Subcutaneous abdominal adipose tissue (tissue), 5 donors: ENCODE data around the gene CLSTN2.

Experiments
- H3K27ac ChIP-seq: one replicate; pipeline ENCODE4 v1.7.0; 2013; ENCODE audit warnings: low read depth, mild to moderate bottlenecking, inconsistent platforms, low read length, moderate library complexity
- H3K27me3 ChIP-seq, 5 donors: one replicate each; pipeline ENCODE4 v1.7.0; 2013; ENCODE audit warnings: low read length in 5 of 5, inconsistent platforms in 1 of 5; ENCODE audit not compliant: control insufficient read depth in 5 of 5, insufficient read depth in 4 of 5
- H3K36me3 ChIP-seq, 5 donors: one replicate each; pipeline ENCODE4 v1.7.0; 2013; ENCODE audit warnings: low read length in 5 of 5; ENCODE audit not compliant: control insufficient read depth in 5 of 5, insufficient read depth in 5 of 5
- H3K4me1 ChIP-seq, 5 donors: one replicate each; pipeline ENCODE4 v1.7.0; 2013; ENCODE audit warnings: low read length in 5 of 5, mild to moderate bottlenecking in 3 of 5, moderate library complexity in 1 of 5; ENCODE audit not compliant: control insufficient read depth in 5 of 5, insufficient read depth in 5 of 5
- H3K4me3 ChIP-seq, 5 donors: one replicate each; pipeline ENCODE4 v1.7.0; 2013; ENCODE audit warnings: low read length in 5 of 5, low read depth in 1 of 5
- H3K9ac ChIP-seq, 5 donors: one replicate each; pipeline ENCODE4 v1.7.0; 2013; ENCODE audit warnings: low read length in 5 of 5, mild to moderate bottlenecking in 4 of 5, moderate library complexity in 3 of 5
- H3K9me3 ChIP-seq, 5 donors: one replicate each; pipeline ENCODE4 v1.7.0; 2013; ENCODE audit warnings: low read length in 5 of 5; ENCODE audit not compliant: control insufficient read depth in 5 of 5
- donor health status: healthy.
- donor health status: healthy.
- donor health status: healthy.
- donor health status: healthy.
- donor health status: healthy.

CLSTN2 gene

DNA sequence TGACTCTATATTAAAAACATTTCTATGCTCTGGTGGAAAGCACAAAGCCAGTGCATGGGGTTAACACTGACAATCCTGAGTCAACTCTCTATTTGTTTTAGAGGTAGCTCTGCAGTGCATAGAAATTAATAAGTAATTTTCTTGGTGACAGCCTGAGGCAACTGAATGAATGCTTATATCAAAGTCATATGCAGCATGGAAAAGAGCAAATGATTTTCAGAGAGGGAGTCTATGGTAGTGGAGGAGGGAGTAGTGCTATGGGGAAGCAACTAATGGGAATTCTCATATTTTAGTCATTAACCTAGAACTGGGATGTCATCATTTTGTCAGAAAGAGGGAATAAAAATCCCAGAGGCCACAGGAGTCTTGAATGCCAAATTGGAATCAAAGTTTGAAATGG is 99.1 kb downstream of the CLSTN2 start:
- no peaks in the 10 kb centered on the region for H3K27me3 ChIP-seq
- no peak overlapping the region for H3K27ac ChIP-seq
- H3K36me3 ChIP-seq: no peaks in the 10 kb centered on the region
- H3K4me3 ChIP-seq: no peak overlapping the region
- no peaks in the 10 kb centered on the region for H3K4me1 ChIP-seq
- H3K9me3 ChIP-seq: no peaks in the 10 kb centered on the region
- H3K9ac ChIP-seq: no peak overlapping the region

- Histone ChIP-seq H3K27ac (no peak overlapping the region), H3K4me3 (no peak overlapping the region), H3K4me1 (no peaks in the 10 kb centered on the region), H3K9ac (no peak overlapping the region), H3K9me3 (no peaks in the 10 kb centered on the region), H3K27me3 (no peaks in the 10 kb centered on the region), H3K36me3 (no peaks in the 10 kb centered on the region)
Measured at GRCh38 chr3:140035871-140036270, 100.9 kb downstream of the CLSTN2 start.

DNA sequence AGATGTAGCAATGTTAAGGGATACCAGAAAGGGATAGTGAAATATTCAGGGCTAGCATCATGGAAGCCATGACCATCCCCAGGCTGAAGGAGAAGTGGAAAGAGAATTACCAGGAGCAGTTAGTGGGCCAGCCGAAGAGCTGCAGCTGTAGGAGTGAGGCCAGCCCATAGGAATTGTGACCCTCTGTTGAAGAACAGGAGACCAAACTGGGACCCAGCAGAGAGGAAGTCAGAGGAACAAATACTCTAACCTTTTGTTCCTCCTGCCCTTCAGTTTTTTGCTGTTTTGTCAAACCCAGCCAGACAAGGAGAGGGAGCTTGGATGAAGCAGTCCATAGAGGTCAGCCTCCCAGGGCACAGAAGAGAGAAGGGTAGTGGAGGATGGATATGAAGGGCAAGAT is 115.4 kb downstream of the CLSTN2 start:
- Histone ChIP-seq H3K4me3 (no peak overlapping the region), H3K9me3 (no peaks in the 10 kb centered on the region), H3K4me1 (no peaks in the 10 kb centered on the region), H3K36me3 (peaks cover 0 to 2% (median 0%) of the 10 kb centered on the region in 5 donors), H3K27me3 (no peaks in the 10 kb centered on the region), H3K27ac (no peak overlapping the region), H3K9ac (no peak overlapping the region)

- Histone ChIP-seq H3K4me1 (no peaks in the 10 kb centered on the region), H3K27me3 (no peaks in the 10 kb centered on the region), H3K36me3 (peaks cover 0 to 3% (median 0%) of the 10 kb centered on the region in 5 donors), H3K27ac (no peak overlapping the region), H3K9ac (no peak overlapping the region), H3K9me3 (no peaks in the 10 kb centered on the region), H3K4me3 (no peak overlapping the region)
Measured at GRCh38 chr3:140051019-140051957, 116.3 kb downstream of the CLSTN2 start.

GRCh38 chr3:140052771-140053702 is 118.1 kb downstream of the CLSTN2 start:
- H3K36me3 ChIP-seq: peaks cover 0 to 3% (median 0%) of the 10 kb centered on the region in 5 donors
- no peak overlapping the region for H3K27ac ChIP-seq
- H3K9me3 ChIP-seq: no peaks in the 10 kb centered on the region
- no peaks in the 10 kb centered on the region for H3K27me3 ChIP-seq
- no peaks in the 10 kb centered on the region for H3K4me1 ChIP-seq
- no peak overlapping the region for H3K4me3 ChIP-seq
- no peak overlapping the region for H3K9ac ChIP-seq

- no peaks in the 10 kb centered on the region for H3K4me1 ChIP-seq
- H3K9ac ChIP-seq: no peak overlapping the region
- H3K9me3 ChIP-seq: no peaks in the 10 kb centered on the region
- no peaks in the 10 kb centered on the region for H3K27me3 ChIP-seq
- peaks cover 0 to 3% (median 0%) of the 10 kb centered on the region in 5 donors for H3K36me3 ChIP-seq
- no peak overlapping the region for H3K27ac ChIP-seq
- no peak overlapping the region for H3K4me3 ChIP-seq
Measured at GRCh38 chr3:140053794-140054193, 118.8 kb downstream of the CLSTN2 start.

DNA sequence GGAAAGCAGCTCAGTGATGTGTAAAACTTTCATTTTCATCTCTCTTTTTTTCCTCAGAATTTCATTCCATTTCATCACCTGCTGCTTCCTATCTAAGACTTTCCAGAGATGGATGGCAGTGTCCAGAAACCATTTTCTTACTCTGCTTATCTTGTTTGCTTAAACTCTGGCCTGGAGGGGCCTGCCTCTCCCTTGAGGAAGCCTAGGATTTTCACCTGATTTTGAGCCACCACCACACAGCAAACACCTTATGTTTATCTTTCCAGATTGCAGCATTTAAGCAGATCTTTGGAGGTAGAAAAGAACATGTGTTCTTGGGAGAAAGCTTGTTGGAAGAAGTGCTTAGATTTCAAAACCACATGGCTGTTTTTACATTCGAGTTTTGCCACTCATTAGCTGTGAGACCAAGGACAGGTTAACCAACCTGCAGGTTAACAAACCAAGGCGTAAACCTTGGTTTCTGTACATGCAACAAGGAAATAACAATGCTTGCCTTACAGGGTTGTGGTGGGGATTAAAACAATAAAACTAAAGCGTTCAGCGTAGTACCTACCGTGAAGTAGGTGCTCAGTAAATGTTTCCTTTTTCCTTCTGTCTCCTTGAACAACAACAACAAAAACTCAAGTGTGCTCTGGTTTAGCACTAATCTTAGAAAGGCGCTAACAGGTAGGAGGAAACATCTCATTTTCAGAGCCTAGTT is 120.3 kb downstream of the CLSTN2 start:
- no peaks in the 10 kb centered on the region for H3K9me3 ChIP-seq
- H3K4me3 ChIP-seq: no peak overlapping the region
- H3K27ac ChIP-seq: no peak overlapping the region
- no peak overlapping the region for H3K9ac ChIP-seq
- H3K36me3 ChIP-seq: peaks cover 0 to 3% (median 0%) of the 10 kb centered on the region in 5 donors
- H3K27me3 ChIP-seq: no peaks in the 10 kb centered on the region
- no peaks in the 10 kb centered on the region for H3K4me1 ChIP-seq

DNA sequence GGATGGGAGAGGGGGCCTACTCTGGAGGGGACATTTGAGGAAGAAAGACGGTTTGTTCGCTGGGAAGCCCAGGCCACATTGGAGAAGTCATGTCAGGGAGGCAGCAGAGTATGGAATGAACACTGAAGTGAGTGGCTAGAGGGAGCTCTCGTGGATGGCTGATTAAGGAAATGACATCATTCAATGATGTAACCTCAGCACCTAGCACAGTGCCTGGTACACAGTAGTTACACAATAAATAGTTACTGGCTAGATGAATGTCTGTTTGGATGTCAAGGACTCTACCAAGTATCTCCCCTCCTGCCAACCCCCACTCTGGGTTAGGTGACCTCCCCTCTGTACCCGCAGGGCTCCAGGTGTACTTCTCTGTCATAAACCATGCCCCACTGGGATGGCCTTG is 121.1 kb downstream of the CLSTN2 start:
- no peaks in the 10 kb centered on the region for H3K4me1 ChIP-seq
- no peaks in the 10 kb centered on the region for H3K9me3 ChIP-seq
- H3K9ac ChIP-seq: no peak overlapping the region
- peaks cover 0 to 3% (median 0%) of the 10 kb centered on the region in 5 donors for H3K36me3 ChIP-seq
- no peak overlapping the region for H3K4me3 ChIP-seq
- no peaks in the 10 kb centered on the region for H3K27me3 ChIP-seq
- no peak overlapping the region for H3K27ac ChIP-seq

- Histone ChIP-seq H3K27ac (no peak overlapping the region), H3K9me3 (peaks cover 0 to 8% (median 0%) of the 10 kb centered on the region in 5 donors), H3K36me3 (no peaks in the 10 kb centered on the region), H3K4me1 (no peaks in the 10 kb centered on the region), H3K4me3 (no peak overlapping the region), H3K27me3 (no peaks in the 10 kb centered on the region), H3K9ac (no peak overlapping the region)
Measured at GRCh38 chr3:140061211-140061610, 126.2 kb downstream of the CLSTN2 start.
